Measurements from ENCODE around the gene HK1. TPM values are rescaled to one million over a fixed set of nuclear protein-coding genes. Genes with fewer than 3 reads are reported as not detected.

Gene HK1
- total RNA-seq, 1 experiment from 2014 or later: 219 TPM

DNA sequence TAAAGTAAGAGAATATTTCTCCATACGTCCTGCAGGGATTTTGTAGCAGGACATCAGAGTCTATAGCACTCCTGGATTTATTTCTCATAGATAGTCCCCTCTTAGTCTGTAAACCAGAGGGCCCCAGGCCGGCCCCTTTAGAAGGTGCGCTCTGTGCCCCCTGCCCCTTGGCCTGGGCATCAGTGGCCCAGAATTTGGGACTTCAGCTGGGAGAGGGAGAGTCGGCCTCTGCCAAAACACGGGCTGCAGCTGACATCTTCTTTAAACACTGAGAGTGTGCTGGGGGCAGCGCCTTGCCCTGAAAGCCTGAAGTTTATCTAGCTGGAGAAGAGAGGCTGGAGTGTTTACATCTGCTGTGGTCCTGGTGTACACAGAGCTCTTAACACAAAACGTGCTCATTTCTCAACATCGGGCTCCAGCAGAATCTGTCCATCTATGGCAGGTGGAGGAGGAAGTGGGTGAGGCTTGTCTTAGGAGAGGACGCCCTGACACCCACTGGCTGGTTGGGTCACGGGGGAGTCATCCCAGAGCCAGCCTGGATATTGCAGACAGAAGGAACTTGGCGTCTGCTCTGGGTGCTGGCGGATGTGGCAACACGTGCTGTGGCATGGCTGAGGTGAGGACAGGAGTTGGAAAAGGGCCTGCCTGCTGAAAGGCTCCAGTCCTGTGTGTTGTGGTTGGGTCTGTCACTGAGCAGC, 143.5 kb downstream of the HK1 start:
- H3K4me3 Mint-ChIP-seq: no peak overlapping the region
- TF ChIP-seq NFATC4 (CRISPR knock-in tag; IDR thresholded peaks at IDR 0.05) (no peak), GRHL2 (CRISPR knock-in tag; IDR thresholded peaks at IDR 0.05; ENCODE audit: insufficient replicate concordance, severe bottlenecking) (no peak), ZNF671 (CRISPR knock-in tag; IDR thresholded peaks at IDR 0.05) (no peak), FOXK1 (CRISPR knock-in tag; IDR thresholded peaks at IDR 0.05) (no peak), E2F1 (CRISPR knock-in tag; IDR thresholded peaks at IDR 0.05) (no peak), ETV6 (CRISPR knock-in tag; IDR thresholded peaks at IDR 0.05) (no peak), ESRRA (CRISPR knock-in tag; IDR thresholded peaks at IDR 0.05; ENCODE audit: borderline replicate concordance) (no peak), ZNF121 (CRISPR knock-in tag; IDR thresholded peaks at IDR 0.05) (no peak), ZNF263 (CRISPR knock-in tag; IDR thresholded peaks at IDR 0.05; ENCODE audit: low read depth) (no peak), ZNF425 (CRISPR knock-in tag; conservative IDR thresholded peaks at IDR 0.05) (no peak), CREM (CRISPR knock-in tag; IDR thresholded peaks at IDR 0.05) (no peak), ATF2 (CRISPR knock-in tag; IDR thresholded peaks at IDR 0.05; ENCODE audit: borderline replicate concordance, low read depth) (no peak)
- TF ChIP-seq, protein P1, sequence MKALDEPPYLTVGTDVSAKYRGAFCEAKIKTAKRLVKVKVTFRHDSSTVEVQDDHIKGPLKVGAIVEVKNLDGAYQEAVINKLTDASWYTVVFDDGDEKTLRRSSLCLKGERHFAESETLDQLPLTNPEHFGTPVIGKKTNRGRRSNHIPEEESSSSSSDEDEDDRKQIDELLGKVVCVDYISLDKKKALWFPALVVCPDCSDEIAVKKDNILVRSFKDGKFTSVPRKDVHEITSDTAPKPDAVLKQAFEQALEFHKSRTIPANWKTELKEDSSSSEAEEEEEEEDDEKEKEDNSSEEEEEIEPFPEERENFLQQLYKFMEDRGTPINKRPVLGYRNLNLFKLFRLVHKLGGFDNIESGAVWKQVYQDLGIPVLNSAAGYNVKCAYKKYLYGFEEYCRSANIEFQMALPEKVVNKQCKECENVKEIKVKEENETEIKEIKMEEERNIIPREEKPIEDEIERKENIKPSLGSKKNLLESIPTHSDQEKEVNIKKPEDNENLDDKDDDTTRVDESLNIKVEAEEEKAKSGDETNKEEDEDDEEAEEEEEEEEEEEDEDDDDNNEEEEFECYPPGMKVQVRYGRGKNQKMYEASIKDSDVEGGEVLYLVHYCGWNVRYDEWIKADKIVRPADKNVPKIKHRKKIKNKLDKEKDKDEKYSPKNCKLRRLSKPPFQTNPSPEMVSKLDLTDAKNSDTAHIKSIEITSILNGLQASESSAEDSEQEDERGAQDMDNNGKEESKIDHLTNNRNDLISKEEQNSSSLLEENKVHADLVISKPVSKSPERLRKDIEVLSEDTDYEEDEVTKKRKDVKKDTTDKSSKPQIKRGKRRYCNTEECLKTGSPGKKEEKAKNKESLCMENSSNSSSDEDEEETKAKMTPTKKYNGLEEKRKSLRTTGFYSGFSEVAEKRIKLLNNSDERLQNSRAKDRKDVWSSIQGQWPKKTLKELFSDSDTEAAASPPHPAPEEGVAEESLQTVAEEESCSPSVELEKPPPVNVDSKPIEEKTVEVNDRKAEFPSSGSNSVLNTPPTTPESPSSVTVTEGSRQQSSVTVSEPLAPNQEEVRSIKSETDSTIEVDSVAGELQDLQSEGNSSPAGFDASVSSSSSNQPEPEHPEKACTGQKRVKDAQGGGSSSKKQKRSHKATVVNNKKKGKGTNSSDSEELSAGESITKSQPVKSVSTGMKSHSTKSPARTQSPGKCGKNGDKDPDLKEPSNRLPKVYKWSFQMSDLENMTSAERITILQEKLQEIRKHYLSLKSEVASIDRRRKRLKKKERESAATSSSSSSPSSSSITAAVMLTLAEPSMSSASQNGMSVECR (CRISPR knock-in tag; IDR thresholded peaks at IDR 0.05; ENCODE audit: borderline replicate concordance): no peak
- TF ChIP-seq, protein P2, sequence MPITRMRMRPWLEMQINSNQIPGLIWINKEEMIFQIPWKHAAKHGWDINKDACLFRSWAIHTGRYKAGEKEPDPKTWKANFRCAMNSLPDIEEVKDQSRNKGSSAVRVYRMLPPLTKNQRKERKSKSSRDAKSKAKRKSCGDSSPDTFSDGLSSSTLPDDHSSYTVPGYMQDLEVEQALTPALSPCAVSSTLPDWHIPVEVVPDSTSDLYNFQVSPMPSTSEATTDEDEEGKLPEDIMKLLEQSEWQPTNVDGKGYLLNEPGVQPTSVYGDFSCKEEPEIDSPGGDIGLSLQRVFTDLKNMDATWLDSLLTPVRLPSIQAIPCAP (CRISPR knock-in tag; IDR thresholded peaks at IDR 0.05): no peak
- TF ChIP-seq, protein P3, sequence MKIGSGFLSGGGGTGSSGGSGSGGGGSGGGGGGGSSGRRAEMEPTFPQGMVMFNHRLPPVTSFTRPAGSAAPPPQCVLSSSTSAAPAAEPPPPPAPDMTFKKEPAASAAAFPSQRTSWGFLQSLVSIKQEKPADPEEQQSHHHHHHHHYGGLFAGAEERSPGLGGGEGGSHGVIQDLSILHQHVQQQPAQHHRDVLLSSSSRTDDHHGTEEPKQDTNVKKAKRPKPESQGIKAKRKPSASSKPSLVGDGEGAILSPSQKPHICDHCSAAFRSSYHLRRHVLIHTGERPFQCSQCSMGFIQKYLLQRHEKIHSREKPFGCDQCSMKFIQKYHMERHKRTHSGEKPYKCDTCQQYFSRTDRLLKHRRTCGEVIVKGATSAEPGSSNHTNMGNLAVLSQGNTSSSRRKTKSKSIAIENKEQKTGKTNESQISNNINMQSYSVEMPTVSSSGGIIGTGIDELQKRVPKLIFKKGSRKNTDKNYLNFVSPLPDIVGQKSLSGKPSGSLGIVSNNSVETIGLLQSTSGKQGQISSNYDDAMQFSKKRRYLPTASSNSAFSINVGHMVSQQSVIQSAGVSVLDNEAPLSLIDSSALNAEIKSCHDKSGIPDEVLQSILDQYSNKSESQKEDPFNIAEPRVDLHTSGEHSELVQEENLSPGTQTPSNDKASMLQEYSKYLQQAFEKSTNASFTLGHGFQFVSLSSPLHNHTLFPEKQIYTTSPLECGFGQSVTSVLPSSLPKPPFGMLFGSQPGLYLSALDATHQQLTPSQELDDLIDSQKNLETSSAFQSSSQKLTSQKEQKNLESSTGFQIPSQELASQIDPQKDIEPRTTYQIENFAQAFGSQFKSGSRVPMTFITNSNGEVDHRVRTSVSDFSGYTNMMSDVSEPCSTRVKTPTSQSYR (CRISPR knock-in tag; IDR thresholded peaks at IDR 0.05): no peak
- TF ChIP-seq, protein P4, sequence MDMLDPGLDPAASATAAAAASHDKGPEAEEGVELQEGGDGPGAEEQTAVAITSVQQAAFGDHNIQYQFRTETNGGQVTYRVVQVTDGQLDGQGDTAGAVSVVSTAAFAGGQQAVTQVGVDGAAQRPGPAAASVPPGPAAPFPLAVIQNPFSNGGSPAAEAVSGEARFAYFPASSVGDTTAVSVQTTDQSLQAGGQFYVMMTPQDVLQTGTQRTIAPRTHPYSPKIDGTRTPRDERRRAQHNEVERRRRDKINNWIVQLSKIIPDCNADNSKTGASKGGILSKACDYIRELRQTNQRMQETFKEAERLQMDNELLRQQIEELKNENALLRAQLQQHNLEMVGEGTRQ (CRISPR knock-in tag; IDR thresholded peaks at IDR 0.05): no peak
- no peaks in the 10 kb centered on the region for H3K9me3 Mint-ChIP-seq
- H3K4me1 Mint-ChIP-seq: peaks cover 4% of the 10 kb centered on the region; the same call in 1 of the 2 replicates
- H3K27me3 Mint-ChIP-seq (ENCODE audit: low read depth): peaks cover 2% of the 10 kb centered on the region; the same call in 1 of the 2 replicates
- no peak for DNase-seq (ENCODE audit: low spot score)
- H3K36me3 Mint-ChIP-seq: no peaks in the 10 kb centered on the region
- no peak overlapping the region for H3K27ac Mint-ChIP-seq
- POLR2A ChIA-PET: no interaction called here
- ATAC-seq: no peak
- CTCF ChIA-PET: interaction anchor here (0.6 to 2.3 kb wide), 3 partner anchors 14 to 85 kb away, joined by 3 to 7 read pairs (median 6); no protein-coding TSS in a partner anchor
